ENCODE measurements around the gene TTC21B. TPM values are rescaled to one million over a fixed set of nuclear protein-coding genes. Genes with fewer than 3 reads are reported as not detected.

Gene TTC21B
- total RNA-seq, 4 donors from 2014 or later, result 19.9 to 37.0 (median 22.9) TPM

GRCh38 chr2:165827016-165827920, 126.3 kb downstream of the TTC21B start:
- TF ChIP-seq POLR2AphosphoS5 (IDR thresholded peaks at IDR 0.05), result no peak
- no peak for TF ChIP-seq EP300 (IDR thresholded peaks at IDR 0.05)
- TF ChIP-seq CTCF (IDR thresholded peaks at IDR 0.05), result no peak
- no peak for TF ChIP-seq POLR2A (IDR thresholded peaks at IDR 0.05; ENCODE audit: low read depth)
- Histone ChIP-seq H3K4me3 (no peak overlapping the region), H3K27ac (replicated peaks in 1 of 4) (no peak overlapping the region), H3K4me1 (peaks cover 0 to 4% (median 0%) of the 10 kb centered on the region in 4 donors), H3K9me3 (no peaks in the 10 kb centered on the region), H3K36me3 (no peaks in the 10 kb centered on the region), H3K27me3 (no peaks in the 10 kb centered on the region)
- DNase-seq (ENCODE audit: extremely low spot score), result no peak
- intact Hi-C loops (cut with DNase I), result no loop called here
- 53% methylated on average over 3 of the region's 3 CpGs for WGBS

GRCh38 chr2:165825041-165825440, 128.5 kb downstream of the TTC21B start:
- no peak for TF ChIP-seq EP300 (IDR thresholded peaks at IDR 0.05)
- no peak for TF ChIP-seq CTCF (IDR thresholded peaks at IDR 0.05)
- no peak for TF ChIP-seq POLR2AphosphoS5 (IDR thresholded peaks at IDR 0.05)
- no peak for TF ChIP-seq POLR2A (IDR thresholded peaks at IDR 0.05; ENCODE audit: low read depth)
- 31% methylated on average over 2 of the region's 2 CpGs for WGBS
- intact Hi-C loops (cut with DNase I), result no loop called here
- H3K4me1 ChIP-seq, result peaks cover 0 to 4% (median 0%) of the 10 kb centered on the region in 4 donors
- H3K9me3 ChIP-seq, result no peaks in the 10 kb centered on the region
- H3K4me3 ChIP-seq, result no peak overlapping the region
- no peaks in the 10 kb centered on the region for H3K27me3 ChIP-seq
- H3K36me3 ChIP-seq, result no peaks in the 10 kb centered on the region
- no peak overlapping the region for H3K27ac ChIP-seq (replicated peaks in 1 of 4)
- DNase-seq (ENCODE audit: extremely low spot score), result no peak

Other genes starting within 250 kb of the TTC21B start
- 1 to 10 TPM in 1 of 4 donors, under 1 TPM in 3; 0.26 to 2.5 (median 0.96) TPM for gene GALNT3, start 159.5 kb downstream of the TTC21B start, total RNA-seq
- under 1 TPM in 1 of 4 donors, not detected in 3; under 0.01 TPM for gene SCN1A, start 174.2 kb upstream of the TTC21B start, total RNA-seq